Glomerular endothelial cell (primary cell): ENCODE measurements around the gene RAB22A. TPM values are rescaled to one million over a fixed set of nuclear protein-coding genes. Genes with fewer than 3 reads are reported as not detected.

ENCODE experiments used
- DNase-seq: peaks from one replicate; pipeline ENCODE4 v3.0.0-alpha.2; 2011; ENCODE audit warnings: low read depth, low spot score; ENCODE audit errors: extremely low read depth
- total RNA-seq: library from RNA; depleted of rRNA; stranded (reverse); fragments of >200 nt; gene quantifications from 2 replicates; pipeline ENCODE4 v1.2.3, GENCODE V29; 2015

RAB22A gene
- total RNA-seq, 1 donor from 2014 or later = 21.8 TPM

DNA sequence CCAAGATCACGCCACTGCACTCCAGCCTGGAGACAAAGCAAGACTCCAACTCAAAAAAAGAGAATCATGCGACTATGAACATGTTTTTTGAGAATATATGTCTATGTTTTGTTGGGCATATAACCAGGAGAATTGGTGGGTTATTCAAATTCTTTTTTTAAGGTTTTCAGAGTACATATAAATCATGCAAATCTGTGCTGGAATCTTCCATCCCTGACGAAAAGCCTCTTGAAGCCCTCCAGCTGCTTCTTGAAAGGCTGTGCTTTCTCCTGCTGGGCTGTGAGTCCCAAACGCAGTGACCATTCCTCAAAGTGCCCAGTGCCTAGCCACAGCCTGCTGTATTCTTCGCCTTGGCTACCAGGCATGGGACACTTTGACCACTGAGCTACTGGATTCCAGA is 9.2 kb upstream of the RAB22A start:
- DNase-seq = no peak

DNA sequence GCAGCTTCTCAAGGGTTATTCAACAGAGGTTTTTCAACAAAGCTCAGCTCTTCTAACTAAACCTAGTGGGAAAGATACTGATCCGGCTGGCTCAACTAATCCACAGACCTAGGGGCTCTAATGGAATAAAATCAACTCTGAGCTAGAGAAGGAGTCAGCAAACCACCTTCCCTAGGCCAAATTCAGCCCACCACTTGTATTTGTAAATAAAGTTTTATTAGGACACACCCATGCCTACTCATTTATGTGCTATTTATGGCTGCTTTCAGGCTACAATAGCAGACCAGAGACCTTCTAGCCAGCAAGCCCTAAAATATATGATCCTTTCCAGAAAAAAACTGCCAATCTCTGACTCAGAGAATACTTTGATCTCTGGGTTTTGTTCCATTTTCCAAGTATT is 6.0 kb upstream of the RAB22A start:
- no peak for DNase-seq

DNA sequence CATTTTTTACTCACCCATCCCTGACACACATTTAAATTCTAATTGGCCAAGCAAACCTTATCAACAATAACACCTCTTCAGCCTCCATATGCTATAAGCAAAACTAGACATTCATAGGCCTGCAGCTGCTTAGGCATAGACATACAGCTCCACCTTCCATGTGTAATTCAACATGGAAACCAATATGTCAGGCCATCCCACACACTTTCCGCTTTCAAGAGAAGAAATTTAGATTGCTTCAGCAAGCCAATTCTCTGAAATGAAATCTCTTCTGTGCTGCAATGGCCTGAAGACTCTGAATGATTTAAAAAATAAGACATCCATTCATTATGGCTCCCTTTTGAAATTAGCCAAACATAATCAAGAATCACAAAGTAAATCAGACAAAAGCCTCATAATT is 4.5 kb upstream of the RAB22A start:
- DNase-seq = no peak

DNA sequence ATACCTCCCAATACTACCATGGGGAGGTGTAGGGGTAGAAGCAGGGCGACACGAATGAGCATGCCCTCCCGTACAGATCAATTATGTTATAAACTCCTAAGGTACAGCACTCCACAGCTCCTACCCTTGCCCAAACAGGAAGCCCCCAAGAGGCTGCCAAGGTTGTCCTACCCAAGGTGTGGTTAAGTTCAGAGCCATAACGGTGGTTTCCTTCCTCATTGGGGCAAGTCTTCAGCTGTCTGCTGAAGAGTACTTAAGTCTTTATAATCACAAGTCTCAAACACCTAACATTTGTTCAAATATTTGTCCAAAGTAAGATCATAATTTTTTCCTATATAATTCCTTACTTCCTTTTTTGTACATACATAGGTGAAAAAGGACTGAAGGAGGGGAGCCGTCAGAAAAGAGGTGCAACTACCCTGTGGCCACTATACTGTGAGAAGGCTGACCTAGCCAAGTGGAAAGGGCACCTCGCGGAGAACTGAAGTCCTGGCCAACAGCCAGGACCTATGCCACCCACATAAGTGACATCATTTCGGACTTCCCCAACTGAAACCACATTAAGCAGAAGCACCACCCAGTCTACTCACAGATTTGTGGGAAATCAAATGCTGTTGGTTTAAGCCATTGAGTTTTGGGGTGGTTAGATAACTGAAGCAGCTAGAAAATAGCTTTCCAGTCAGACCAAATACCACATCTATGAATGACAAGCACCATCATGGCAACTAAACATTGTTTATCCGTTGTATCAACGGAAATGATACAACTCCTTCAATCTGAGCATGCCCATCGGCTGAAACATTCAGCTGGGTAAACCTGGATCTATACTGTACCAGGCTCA is 2.9 kb upstream of the RAB22A start:
- DNase-seq = no peak

DNA sequence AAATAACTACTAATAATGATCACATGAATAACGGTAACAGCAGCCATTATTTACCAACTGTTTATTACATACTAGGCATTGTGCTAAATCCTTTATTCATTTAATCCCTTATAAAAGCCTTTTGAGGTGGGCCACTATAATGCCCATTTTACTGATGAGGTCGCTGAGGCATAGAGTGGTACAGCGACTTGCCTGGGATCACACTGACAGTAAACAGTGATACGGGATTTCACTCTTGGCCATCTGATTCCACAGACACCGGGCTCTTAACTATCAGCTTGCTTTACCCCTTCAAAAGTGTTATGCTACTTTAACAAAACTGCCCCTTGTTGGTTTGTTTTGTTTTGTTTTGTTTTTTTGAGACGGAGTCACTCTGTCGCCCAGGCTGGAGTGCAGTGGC is 2.2 kb upstream of the RAB22A start:
- DNase-seq = no peak

DNA sequence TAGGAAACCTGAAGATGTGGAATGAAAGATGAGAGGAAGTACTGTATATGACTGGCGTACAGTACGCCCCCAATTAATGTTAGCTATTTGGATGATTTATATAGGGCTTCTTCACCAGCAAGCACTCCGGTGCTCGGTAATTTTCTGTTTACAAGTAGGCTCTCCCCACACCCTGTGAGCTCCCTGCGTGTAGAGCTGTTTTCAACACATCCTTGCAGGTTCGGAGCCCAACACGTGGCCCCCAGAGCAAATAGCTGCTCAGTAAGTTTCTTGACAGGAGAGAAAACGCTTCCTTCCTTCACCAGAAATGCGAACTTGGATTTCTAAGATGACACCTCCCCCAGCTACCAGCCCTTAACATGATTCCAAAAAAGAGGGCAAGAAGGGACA is 1.2 kb upstream of the RAB22A start:
- DNase-seq = no peak

DNA sequence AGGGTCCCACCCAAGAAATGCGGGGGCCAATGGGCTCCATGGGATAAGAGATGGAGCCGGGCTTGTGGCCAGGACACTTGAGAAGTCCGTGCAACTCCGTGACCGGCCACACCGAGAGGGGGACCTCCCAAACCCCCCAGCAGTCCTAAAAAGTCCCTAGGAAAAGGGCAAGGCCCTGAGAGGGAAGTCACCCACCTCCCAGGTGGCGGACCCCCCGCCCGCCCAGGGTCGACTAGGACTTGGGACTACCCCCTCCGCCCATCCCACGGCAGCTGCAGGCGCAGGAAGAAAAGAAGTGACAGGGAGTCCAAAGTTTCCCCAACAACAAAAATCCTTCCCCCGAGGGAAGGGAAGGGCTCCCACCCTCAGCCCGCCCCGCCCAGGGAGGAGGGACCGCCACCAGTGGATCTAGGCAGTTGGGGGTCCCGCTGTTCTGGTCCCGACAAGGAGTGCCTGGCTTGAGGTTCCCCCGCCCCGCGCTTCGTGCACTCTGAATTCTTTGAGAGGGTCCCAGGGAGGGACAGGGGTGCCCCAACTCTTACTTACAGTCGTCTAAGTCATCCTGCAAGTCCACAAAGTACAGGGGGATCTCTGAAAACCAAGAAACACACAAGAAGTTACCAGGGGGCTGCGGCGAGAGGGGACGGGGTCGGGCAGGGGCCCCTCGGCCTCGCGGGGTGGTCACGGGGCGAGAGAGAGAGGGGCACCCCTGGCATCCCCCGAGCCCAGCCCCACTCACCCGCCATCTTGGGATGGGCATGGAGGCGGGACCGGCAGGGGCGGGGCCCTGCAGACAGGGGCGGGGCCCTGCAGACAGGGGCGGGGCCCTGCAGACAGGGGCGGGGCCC is 611 bp upstream of the RAB22A start:
- no peak for DNase-seq

DNA sequence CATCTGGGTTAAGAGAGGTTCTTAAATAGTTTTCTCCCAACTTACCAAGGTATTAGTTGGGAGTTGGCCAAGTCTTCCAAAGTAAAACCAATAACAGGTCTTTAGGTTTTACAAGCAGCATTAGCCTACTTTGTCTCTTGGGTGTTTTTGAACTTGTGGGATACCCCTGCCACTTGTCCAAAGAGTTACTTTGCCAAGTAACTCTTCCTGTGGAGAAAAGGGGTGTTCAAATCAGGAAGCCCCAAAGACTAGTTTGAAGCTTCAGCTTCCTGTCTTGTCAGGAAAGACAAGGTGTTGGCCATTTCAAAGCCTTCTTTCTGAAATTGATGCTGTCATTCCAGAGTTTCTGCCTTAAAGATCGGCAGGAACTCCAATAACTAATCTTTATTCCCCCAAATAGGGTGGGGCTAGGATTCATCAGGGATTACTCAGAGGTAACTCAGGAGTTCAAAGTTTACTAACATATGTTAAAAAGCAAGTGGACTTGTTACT is 822 bp downstream of the RAB22A start:
- DNase-seq = no peak

DNA sequence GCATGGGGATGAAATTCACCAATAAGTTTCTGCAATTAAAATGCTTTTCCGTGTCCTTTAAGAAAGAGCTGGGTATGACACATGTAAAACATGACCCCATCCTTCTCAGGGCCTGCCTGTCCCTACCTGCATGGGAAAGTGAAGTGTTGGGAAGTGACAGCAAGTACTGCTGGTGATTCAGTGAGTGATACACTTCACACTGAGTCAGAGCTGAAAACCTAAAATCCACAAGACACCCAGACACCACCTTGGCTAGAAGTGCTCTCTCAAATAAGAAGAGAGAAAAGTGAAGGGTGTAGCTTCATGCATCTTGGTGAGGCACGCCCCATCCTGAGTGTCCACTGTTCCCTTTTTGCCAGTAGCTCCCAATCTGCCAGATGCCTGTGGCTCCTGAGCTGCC is 3.3 kb downstream of the RAB22A start:
- DNase-seq = no peak

DNA sequence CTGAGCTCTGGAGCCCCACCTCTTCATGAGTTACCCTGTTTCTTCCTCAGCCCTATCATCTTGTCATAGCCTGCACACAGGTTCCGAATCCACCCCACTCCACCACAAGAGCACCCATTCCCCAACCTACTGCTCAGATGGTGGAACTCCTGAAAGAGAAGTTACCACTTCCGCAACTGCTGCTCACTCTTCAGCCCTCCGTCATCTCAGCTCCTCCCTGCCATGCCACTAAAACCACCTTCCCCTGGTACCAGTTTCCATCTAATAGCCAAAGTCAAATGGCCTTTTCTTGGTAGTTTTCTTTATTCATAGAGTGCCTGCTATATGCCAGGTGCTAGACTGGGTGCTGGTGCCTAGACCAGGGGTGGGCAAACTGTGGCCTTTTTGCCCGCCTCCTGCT is 3.9 kb downstream of the RAB22A start:
- no peak for DNase-seq

DNA sequence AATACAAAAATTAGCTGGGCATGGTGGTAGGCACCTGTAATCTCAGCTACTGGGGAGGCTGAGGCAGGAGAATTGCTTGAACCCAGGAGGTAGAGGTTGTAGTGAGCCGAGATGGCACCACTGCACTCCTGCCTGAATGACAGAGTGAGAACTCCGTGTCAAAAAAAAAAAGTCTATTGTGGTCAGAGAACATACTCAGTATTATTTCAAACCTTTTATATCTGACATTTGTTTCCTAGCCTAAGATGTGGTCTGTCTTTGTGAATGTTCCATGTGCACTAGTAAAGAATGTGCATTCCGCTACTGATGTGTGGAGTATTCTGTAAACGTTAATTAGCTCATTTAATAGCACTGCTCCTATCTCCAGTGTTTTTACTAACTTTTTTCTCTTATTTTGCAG is 11.7 kb downstream of the RAB22A start:
- DNase-seq = no peak

DNA sequence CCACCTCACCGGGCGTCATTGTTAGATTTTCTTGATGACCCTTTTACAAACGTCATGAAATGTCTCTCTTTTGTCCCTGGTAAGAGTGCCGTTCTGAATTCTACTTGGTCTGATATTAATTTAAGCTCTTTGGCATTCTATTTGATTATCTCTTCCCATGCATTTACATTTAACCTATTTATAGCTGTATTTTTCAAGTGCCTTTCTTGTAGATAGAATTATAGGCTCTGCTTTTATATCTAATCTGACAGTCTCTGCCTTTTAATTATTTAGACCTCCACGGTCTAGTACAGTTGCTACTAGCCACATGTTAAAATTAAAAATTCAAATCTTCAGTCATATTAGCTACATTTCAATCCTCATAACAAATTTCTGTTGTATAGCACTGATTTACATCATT is 12.6 kb downstream of the RAB22A start:
- DNase-seq = no peak

DNA sequence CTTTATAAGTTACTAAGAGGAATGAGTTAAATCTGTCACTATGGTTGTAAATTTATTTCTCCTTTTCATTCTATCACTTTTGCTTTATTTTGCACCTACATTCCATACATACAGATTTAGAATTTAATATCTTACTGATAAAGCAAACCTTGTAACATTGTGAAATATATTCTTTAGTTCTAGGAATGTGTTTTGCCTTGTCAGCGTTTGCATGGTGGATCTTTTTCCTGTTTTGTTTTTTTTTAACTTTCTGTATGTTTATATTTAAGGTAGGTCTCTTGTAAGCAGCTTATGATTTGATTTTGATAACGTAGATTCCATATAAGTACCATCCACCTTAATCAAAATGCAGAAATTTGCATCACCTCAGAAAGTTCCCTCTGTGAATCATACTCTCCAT is 16.4 kb downstream of the RAB22A start:
- no peak for DNase-seq

DNA sequence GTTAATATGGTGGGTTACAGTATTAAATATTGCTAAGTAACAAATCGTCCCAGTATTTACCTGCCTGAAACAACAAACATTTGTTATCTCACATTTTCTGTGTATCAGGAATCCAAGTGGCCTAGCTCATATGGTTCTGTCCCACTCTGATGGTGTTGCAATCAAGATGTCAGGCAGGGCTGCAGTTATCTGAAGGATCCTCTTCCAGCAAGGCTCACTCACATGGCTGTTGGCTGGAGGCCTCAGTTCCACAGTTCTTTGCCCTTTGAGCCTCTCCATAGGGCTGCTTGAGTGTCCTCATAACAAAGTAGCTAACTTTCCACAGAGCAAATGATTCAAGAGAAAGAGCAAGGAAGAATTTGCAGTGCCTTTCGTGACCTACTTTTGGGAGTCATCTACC is 17.7 kb downstream of the RAB22A start:
- DNase-seq = no peak

DNA sequence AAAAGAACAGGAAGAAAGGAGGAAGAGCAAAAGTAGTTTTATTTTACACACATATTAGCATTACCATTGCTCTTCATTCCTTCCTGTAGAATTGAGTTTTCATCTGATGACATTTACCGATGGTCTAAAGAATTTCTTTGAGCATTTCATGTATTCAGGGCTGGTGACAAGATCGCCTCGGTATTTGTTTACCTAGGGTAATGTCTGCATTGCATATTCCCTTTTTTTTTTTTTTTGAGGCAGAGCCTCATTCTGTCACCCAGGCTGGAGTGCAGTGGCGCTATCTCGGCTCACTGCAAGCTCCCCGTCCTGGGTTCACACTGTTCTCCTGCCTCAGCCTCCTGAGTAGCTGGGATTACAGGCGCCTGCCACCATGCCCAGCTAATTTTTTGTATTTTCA is 19.3 kb downstream of the RAB22A start:
- no peak for DNase-seq

DNA sequence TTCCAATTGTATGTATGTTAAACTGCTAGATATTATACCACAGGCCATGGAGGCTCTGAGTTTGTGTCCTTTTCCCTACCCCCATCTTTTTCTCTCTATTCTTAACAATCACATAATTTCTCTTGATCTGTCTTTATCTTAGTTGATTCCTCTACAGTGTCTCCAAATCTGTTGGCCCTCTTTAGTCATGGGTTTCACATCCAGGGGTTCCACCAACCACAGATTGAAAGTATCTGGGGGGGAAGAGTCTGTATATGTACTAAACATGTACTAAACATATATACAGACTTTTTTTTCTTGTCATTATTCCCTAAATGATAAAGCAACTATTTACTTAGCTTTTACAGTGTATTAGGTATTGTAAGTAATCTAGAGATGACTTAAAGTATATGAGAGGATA is 20.2 kb downstream of the RAB22A start:
- DNase-seq = no peak

DNA sequence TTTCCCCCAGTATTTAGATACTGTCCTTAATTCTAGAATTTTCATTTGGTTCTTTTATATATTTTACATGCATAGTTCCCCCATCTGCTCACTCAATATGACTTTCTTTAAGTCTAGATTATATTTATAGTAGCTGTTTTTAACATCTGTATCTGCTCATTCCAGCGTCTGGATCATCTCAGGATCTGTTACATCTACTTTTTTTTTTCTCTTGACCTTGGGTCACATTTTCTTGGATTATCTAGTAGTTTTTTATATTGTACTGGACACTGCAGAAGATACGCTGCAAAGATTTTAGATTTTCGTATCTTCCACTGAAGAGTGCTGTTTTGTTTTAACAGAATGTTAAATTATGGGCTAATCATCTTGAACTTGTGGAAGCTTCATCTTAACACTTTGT is 20.7 kb downstream of the RAB22A start:
- DNase-seq = no peak

DNA sequence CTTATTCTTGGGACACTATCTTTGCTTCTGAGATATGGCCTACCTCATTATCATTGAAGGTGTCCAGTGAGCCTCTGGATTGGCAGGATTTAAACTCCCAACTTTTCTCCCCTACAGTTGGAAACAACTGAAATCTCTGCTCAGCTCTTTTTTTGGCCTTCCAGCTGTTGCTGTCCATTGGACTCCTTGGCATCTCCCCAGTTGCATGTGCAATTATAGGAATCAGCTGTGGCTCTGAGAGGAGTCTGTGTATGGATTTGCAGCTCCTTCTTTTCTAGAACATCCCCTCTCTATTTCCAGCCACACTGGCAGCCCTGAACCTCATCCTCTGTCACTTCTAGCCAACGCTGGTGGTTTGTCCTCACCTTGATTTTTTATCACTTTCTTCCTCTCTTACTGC is 21.2 kb downstream of the RAB22A start:
- DNase-seq = no peak

DNA sequence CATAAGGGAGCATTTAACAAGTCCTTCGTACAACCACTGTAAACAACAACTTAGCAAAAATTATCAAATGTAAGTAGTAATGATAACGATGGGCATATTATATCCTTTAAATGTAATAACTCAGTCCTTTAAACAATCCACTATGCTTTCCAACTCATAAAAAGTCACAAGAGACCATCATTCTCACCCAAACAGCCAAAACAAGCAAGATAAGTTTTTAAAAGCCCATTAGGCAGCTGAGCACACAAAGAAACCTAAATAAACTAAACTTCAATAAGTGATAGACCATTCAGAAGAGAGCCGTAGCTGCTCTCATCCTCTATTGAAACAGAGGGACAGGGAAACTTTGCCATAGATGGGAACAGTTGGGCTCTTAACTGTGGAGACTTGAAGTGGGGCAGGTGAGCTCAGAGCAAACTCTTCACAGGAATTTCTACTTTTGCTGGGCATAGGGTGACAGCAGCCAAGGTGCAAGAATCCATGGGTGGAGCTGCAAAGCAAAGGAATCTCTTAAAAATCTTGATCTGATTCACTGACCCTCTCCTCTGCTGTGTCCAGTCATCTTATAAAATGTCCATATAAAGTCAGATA is 22.5 kb downstream of the RAB22A start:
- DNase-seq = no peak

DNA sequence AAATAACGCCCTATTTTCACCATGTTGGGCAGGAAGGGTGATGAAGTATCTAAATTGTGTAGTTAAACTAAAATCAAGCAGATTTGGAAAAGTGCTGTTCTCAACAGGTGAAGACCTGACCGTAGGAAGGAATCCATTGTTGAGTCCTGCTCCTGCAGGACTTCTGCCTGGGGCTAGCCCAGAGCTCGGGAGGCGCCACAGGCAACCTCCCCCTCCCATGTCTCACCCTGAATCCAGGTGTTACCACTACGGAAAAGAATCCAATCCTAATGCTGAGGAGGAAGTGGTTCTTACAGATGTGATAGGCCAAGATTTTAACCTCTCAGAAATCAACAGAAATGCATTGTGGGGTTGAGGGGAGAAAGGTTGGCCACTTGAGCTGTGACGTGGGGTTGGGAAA is 30.2 kb downstream of the RAB22A start:
- DNase-seq = no peak

DNA sequence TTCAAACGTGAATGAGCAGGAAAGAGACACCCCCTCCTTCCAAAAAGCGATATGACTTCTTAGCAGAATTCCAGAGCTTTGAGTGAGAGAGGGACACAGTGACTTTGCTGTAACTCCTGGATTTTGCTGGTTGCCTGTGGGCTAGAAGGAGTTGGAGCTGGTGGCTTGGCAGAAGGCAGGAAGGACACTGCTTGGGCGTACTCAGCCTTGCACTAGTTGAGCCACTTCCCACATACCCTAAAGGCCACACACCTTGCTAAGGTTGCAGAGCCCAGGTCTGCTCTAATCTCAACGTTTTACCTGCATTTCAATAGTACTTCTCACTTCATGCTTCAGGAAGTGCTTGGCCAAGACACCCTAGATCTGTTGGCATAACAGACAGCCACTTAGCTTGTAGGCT is 30.6 kb downstream of the RAB22A start:
- DNase-seq = no peak

DNA sequence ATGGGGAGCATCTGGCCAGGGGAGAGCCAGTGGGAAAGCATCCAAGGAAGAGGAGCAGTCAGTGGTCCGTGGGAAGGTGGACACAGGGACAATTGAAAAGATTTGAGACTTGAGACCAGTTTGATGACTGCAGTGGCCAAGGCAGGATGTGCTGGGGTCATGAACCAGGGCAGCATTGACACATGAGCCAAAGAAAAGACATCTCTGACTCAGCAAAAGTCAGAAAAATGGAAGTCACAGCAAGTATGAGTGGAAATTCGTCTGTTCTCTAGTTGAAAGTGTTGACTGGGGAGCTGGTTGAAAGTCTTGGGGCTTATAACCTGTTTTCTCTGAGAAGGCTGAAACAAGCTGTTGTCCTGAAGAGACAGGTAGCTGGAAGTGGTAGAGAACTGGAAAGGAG is 31.3 kb downstream of the RAB22A start:
- DNase-seq = no peak
